AG20443 (cell line): ENCODE data around the gene PTK6.
"Not testable (repeated sequence)": the region's sequence is repeated elsewhere in the genome, so short reads cannot be mapped to it uniquely, and the experiment has no call there.

ENCODE experiments used
- DNase-seq: peaks from one replicate; pipeline ENCODE4 v3.0.0; 2012; ENCODE audit warnings: low spot score, mixed read lengths

The PTK6 gene

GRCh38 chr20:63529861-63530787 is 7.1 kb downstream of the PTK6 start:
- no peak for DNase-seq

- no peak for DNase-seq
Observed at GRCh38 chr20:63529180-63529860, 7.9 kb downstream of the PTK6 start.

GRCh38 chr20:63527184-63527583 is 10.0 kb downstream of the PTK6 start:
- DNase-seq = no peak

GRCh38 chr20:63525971-63526370 is 11.2 kb downstream of the PTK6 start:
- no peak for DNase-seq

GRCh38 chr20:63525185-63525584 is 12.0 kb downstream of the PTK6 start:
- DNase-seq = no peak

GRCh38 chr20:63522981-63523611 is 14.1 kb downstream of the PTK6 start:
- no peak for DNase-seq

GRCh38 chr20:63522091-63522868 is 14.9 kb downstream of the PTK6 start:
- DNase-seq = no peak

- no peak for DNase-seq
Observed at GRCh38 chr20:63521602-63522001, 15.6 kb downstream of the PTK6 start.

GRCh38 chr20:63520934-63521601 is 16.1 kb downstream of the PTK6 start:
- peak; percentile 89 for DNase-seq

- peak; percentile 100 for DNase-seq
Observed at GRCh38 chr20:63520504-63520933, 16.7 kb downstream of the PTK6 start, which contains the start of gene PPDPF. TSS of gene PPDPF (plus strand) at chr20:63520765. CDS start at chr20:63521309, 544 bp downstream.

- DNase-seq = peak; percentile 53
Observed at GRCh38 chr20:63519668-63520503, 17.3 kb downstream of the PTK6 start.

GRCh38 chr20:63518946-63519667 is 18.1 kb downstream of the PTK6 start:
- DNase-seq = no peak

- DNase-seq = no peak
Observed at GRCh38 chr20:63518351-63518861, 18.8 kb downstream of the PTK6 start.

GRCh38 chr20:63517376-63518309 is 19.5 kb downstream of the PTK6 start:
- DNase-seq = no peak

- not testable (repeated sequence) for DNase-seq
Observed at GRCh38 chr20:63514520-63514919, 22.7 kb downstream of the PTK6 start.

GRCh38 chr20:63513207-63513606 is 24.0 kb downstream of the PTK6 start:
- DNase-seq = no peak

GRCh38 chr20:63509088-63509564 is 28.1 kb downstream of the PTK6 start:
- no peak for DNase-seq
